HAP-1 (cell line): ENCODE data around the gene UFC1.
A peak's percentile ranks its signal among the peaks of the same experiment; 100 is the strongest.

ENCODE experiments used
- DNase-seq, 2 experiments: peaks; one replicate each; pipeline ENCODE4 v3.0.0-alpha.2; 2016 to 2020; ENCODE audit warnings: low spot score in 2 of 2
- H3K27me3 ChIP-seq: fragments of 250-450 bp; sonication (Bioruptor Pico); 2 replicates; pipeline ENCODE4 v1.5.1; 2020; ENCODE audit warnings: low read depth, mild to moderate bottlenecking, moderate library complexity
- H3K36me3 ChIP-seq: fragments of 250-450 bp; sonication (Bioruptor Pico); replicated peaks from 2 replicates; pipeline ENCODE4 v1.5.1; 2020; ENCODE audit warnings: mild to moderate bottlenecking
- H3K4me1 ChIP-seq: fragments of 250-450 bp; sonication (Bioruptor Pico); 2 replicates; pipeline ENCODE4 v1.5.1; 2020; ENCODE audit warnings: mild to moderate bottlenecking
- H3K4me3 ChIP-seq: fragments of 250-450 bp; sonication (Bioruptor Pico); 2 replicates; pipeline ENCODE4 v1.5.1; 2020; ENCODE audit warnings: mild to moderate bottlenecking, moderate library complexity
- H3K9me3 ChIP-seq: fragments of 250-450 bp; sonication (Bioruptor Pico); 2 replicates; pipeline ENCODE4 v1.5.1; 2020; ENCODE audit warnings: mild to moderate bottlenecking, moderate library complexity
- in situ Hi-C: fragments of 300-500 bp; cut with MboI; formaldehyde crosslinking; loops from 3 replicates; pipeline ENCODE4 v1.14.3; 2020; ENCODE audit warnings: low sequenced_read_pairs, inconsistent platforms, mixed read lengths

UFC1 gene

GRCh38 chr1:161197560-161198193 lies 43.9 kb downstream of the UFC1 start:
- no peak overlapping the region for H3K4me3 ChIP-seq
- no peaks in the 10 kb centered on the region for H3K27me3 ChIP-seq
- peaks cover 21% of the 10 kb centered on the region for H3K4me1 ChIP-seq
- no peak for DNase-seq
- no peaks in the 10 kb centered on the region for H3K9me3 ChIP-seq
- in situ Hi-C loops: loop anchor here (25.0 kb wide), 1 partner anchor 540 kb away; the partner anchor contains the start of gene DUSP12
- H3K36me3 ChIP-seq: no peaks in the 10 kb centered on the region

- no peaks in the 10 kb centered on the region for H3K36me3 ChIP-seq
- H3K4me1 ChIP-seq: peaks cover 21% of the 10 kb centered on the region
- H3K9me3 ChIP-seq: no peaks in the 10 kb centered on the region
- H3K27me3 ChIP-seq: no peaks in the 10 kb centered on the region
- in situ Hi-C loops: loop anchor here (25.0 kb wide), 1 partner anchor 539 kb away; the partner anchor contains the start of gene DUSP12
- H3K4me3 ChIP-seq: no peak overlapping the region
- peak; percentile 15 to 82 for DNase-seq
Measured at GRCh38 chr1:161198194-161198896, 44.6 kb downstream of the UFC1 start.

- no peak within 1 kb of the TSS for H3K4me3 ChIP-seq
Measured at GRCh38 chr1:161198897-161199431, 45.2 kb downstream of the UFC1 start, which contains the start of gene ADAMTS4. ADAMTS4 (minus strand) TSS chr1:161199054; CDS start chr1:161198627, 427 bp downstream.

GRCh38 chr1:161199506-161200139 lies 45.8 kb downstream of the UFC1 start:
- no peak overlapping the region for H3K4me3 ChIP-seq
- no peak for DNase-seq
- in situ Hi-C loops: loop anchor here (25.0 kb wide), 1 partner anchor 538 kb away; the partner anchor contains the start of gene DUSP12
- H3K36me3 ChIP-seq: peaks cover 10% of the 10 kb centered on the region
- H3K4me1 ChIP-seq: peaks cover 26% of the 10 kb centered on the region
- H3K27me3 ChIP-seq: no peaks in the 10 kb centered on the region
- no peaks in the 10 kb centered on the region for H3K9me3 ChIP-seq

More at GRCh38 chr1:161198897-161199431, 45.2 kb downstream of the UFC1 start, which contains the start of gene ADAMTS4:
- H3K4me1 ChIP-seq: peaks cover 22% of the 10 kb centered on the region
- no peak for DNase-seq
- H3K27me3 ChIP-seq: no peaks in the 10 kb centered on the region
- in situ Hi-C loops: loop anchor here (25.0 kb wide), 1 partner anchor 538 kb away; the partner anchor contains the start of gene DUSP12
- H3K9me3 ChIP-seq: no peaks in the 10 kb centered on the region
- peaks cover 3% of the 10 kb centered on the region for H3K36me3 ChIP-seq

- in situ Hi-C loops: no loop called here
- H3K4me3 ChIP-seq: no peak overlapping the region
- H3K9me3 ChIP-seq: no peaks in the 10 kb centered on the region
- peaks cover 11% of the 10 kb centered on the region for H3K36me3 ChIP-seq
- no peak for DNase-seq
- H3K27me3 ChIP-seq: no peaks in the 10 kb centered on the region
- H3K4me1 ChIP-seq: peaks cover 26% of the 10 kb centered on the region
Measured at GRCh38 chr1:161200421-161200991, 46.7 kb downstream of the UFC1 start.

- peak in 1 of 2 experiments; percentile 18 for DNase-seq
- H3K27me3 ChIP-seq: no peaks in the 10 kb centered on the region
- peaks cover 26% of the 10 kb centered on the region for H3K4me1 ChIP-seq
- in situ Hi-C loops: no loop called here
- no peaks in the 10 kb centered on the region for H3K9me3 ChIP-seq
- H3K36me3 ChIP-seq: peaks cover 18% of the 10 kb centered on the region
- peak overlapping the region; percentile 63 for H3K4me3 ChIP-seq
Measured at GRCh38 chr1:161200992-161201835, 47.4 kb downstream of the UFC1 start.

GRCh38 chr1:161201836-161202712 lies 48.3 kb downstream of the UFC1 start, which contains the start of gene NDUFS2:
NDUFS2 (plus strand) TSS chr1:161202367; CDS start chr1:161202386, 19 bp downstream.
- peak within 1 kb of the TSS; percentile 63 for H3K4me3 ChIP-seq
- H3K9me3 ChIP-seq: no peaks in the 10 kb centered on the region
- in situ Hi-C loops: no loop called here
- peaks cover 27% of the 10 kb centered on the region for H3K36me3 ChIP-seq
- peak; percentile 98 to 99 for DNase-seq
- no peaks in the 10 kb centered on the region for H3K27me3 ChIP-seq
- peaks cover 26% of the 10 kb centered on the region for H3K4me1 ChIP-seq

GRCh38 chr1:161206411-161207140 lies 52.8 kb downstream of the UFC1 start:
- in situ Hi-C loops: no loop called here
- no peak for DNase-seq
- Histone ChIP-seq H3K36me3 (peaks cover 67% of the 10 kb centered on the region), H3K4me3 (no peak overlapping the region), H3K9me3 (no peaks in the 10 kb centered on the region), H3K4me1 (peaks cover 7% of the 10 kb centered on the region), H3K27me3 (no peaks in the 10 kb centered on the region)

GRCh38 chr1:161207173-161207572 lies 53.4 kb downstream of the UFC1 start:
- H3K9me3 ChIP-seq: no peaks in the 10 kb centered on the region
- H3K27me3 ChIP-seq: no peaks in the 10 kb centered on the region
- in situ Hi-C loops: no loop called here
- H3K4me3 ChIP-seq: no peak overlapping the region
- H3K36me3 ChIP-seq: peaks cover 72% of the 10 kb centered on the region
- no peak for DNase-seq
- H3K4me1 ChIP-seq: peaks cover 4% of the 10 kb centered on the region; the same call in 1 of the 2 replicates
